Gastroesophageal sphincter (tissue), 3 donors: ENCODE data around the gene DLGAP3.

Experiments used
- CTCF ChIP-seq, 4 experiments: fragments of 200-600 bp in 2 of 4; fragments of 450-650 bp in 2 of 4; sonication (generic) in 1 of 4; IDR thresholded peaks; one replicate each; pipeline ENCODE4 v1.5.1; 2017 to 2019; ENCODE audit warnings: antibody characterized with exemption in 4 of 4, mild to moderate bottlenecking in 2 of 4, moderate library complexity in 2 of 4
- POLR2AphosphoS5 ChIP-seq: sonication (generic); formaldehyde crosslinking; IDR thresholded peaks from one replicate; pipeline ENCODE4 v1.6.1; 2017; ENCODE audit warnings: antibody characterized with exemption

GRCh38 chr1:34833711-34834110, 95.7 kb downstream of the DLGAP3 start:
- TF ChIP-seq POLR2AphosphoS5 (no peak), CTCF (IDR thresholded peaks at IDR 0.05) (no peak)
